ENCODE results near the gene VRK3.
A peak's percentile ranks its signal among the peaks of the same experiment; 100 is the strongest.
"Not testable (repeated sequence)": the region's sequence is repeated elsewhere in the genome, so short reads cannot be mapped to it uniquely, and the experiment has no call there.

Gene VRK3, protein sequence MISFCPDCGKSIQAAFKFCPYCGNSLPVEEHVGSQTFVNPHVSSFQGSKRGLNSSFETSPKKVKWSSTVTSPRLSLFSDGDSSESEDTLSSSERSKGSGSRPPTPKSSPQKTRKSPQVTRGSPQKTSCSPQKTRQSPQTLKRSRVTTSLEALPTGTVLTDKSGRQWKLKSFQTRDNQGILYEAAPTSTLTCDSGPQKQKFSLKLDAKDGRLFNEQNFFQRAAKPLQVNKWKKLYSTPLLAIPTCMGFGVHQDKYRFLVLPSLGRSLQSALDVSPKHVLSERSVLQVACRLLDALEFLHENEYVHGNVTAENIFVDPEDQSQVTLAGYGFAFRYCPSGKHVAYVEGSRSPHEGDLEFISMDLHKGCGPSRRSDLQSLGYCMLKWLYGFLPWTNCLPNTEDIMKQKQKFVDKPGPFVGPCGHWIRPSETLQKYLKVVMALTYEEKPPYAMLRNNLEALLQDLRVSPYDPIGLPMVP

DNA sequence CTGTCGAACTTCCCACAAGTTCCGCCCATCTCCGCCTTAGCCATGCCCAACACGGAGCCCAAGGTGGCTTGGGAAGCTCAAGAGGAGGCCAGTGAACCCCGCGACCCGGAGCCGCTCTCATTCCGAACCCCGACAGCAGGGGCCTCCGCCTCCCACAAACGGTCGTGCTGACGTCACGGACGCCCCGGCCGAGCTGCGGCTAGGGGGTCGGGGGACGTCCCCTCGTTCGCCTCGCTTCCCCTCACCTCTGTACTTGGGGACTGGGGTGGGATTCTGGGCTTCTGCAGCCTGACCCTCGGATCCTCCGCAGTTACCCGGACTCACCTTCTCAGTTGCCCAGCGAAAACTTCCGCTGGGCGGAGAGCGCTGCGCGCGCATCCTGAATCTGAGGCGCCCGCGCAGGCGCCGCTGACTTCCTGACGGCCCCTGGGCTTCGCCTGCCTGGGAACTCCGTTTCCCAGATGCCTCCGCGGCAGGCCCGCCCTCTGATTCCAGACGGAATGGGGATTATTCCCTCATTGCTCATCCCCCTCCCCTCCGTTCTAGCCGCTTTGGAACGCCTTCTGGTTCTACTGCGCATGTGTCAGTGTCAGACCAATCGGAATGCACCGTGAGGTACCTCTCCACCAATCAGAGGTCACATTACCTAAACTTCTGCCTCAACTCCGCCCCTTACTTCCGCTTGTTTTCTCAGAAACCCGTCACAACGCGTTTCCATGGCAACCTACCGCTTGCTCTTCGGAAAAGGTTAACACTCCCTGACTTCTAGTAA, at the start of gene VRK3:
Gene VRK3 (minus strand): TSS at position 351 of the 772 bp plus-strand sequence. CDS start 9,210 bp downstream, outside the sequence.
- DNase-seq (ENCODE audit: low read depth, low spot score), result peak; percentile 99

DNA sequence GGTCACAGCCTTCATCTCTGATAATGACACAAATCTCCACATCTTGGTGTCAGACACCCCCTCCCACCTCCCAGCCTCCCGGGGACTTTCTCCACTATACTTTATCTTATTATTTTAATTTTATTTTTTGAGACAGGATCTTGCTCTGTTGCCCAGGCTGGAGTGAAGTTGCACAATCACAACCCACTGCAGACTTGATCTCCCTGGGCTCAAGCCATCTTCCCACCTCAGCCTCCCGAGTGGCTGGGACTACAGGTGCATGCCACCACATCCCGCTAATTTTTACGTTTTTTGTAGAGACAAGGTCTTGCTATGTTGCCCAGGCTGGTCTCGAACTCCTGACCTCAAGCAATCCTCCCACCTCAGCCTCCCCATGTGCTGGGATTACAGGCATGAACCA, 43.2 kb upstream of the VRK3 start:
- not testable (repeated sequence) for DNase-seq (ENCODE audit: low read depth, low spot score)

DNA sequence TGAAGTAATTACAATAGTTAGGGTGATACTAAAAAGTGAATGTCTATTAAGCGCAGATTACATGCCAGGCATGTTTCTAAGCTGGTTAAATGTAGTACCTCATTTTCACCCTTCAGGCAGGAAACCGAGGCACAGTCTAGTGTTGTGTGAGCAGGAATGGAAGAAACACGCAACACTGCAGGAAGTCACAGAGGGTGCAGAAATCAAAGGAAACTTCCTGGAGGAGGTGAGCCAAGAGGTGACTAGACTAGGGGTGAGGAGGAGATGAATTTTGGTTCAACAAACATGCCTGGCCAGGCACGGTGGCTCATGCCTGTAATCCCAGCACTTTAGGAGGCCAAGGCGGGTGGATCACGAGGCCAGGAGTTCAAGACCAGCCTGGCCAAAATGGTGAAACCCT, 42.4 kb upstream of the VRK3 start:
- no peak for DNase-seq (ENCODE audit: low read depth, low spot score)

DNA sequence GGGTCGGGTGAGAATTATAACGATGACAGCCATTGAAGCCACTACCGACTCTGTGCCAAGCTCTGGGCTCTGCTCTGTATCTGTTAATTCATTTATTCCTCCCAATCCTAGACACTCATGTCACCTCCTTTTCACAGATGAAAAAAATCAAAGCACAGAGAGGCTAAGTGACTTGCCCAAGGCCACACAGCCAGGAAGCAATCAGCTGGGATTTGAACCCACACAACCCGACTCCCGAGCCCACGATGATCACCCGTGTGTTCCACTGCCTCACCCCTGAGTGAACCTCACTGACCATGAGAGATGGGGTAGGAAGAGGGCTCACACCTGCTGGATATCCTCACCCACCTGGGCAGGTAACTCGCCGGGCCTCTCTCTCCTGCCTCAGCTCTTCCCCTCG, 40.8 kb upstream of the VRK3 start:
- no peak for DNase-seq (ENCODE audit: low read depth, low spot score)

DNA sequence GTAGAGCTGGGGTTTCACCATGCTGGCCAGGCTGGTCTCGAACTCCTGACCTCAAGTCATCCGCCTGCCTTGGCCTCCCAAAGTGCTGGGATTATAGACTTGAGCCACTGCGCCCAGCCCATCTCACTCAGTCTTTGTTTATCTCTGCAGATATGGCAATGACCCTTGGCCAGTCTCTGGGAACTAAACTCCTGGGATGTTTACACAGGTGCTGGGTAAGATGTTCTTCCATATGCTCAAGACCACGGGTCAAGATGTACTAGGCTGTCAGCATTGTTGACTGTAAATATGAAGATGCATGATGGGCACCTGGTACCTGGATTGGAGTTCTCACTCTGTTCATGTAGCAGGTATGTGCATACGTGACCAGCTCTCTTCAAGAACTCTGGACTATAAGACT, 36.5 kb upstream of the VRK3 start:
- no peak for DNase-seq (ENCODE audit: low read depth, low spot score)

DNA sequence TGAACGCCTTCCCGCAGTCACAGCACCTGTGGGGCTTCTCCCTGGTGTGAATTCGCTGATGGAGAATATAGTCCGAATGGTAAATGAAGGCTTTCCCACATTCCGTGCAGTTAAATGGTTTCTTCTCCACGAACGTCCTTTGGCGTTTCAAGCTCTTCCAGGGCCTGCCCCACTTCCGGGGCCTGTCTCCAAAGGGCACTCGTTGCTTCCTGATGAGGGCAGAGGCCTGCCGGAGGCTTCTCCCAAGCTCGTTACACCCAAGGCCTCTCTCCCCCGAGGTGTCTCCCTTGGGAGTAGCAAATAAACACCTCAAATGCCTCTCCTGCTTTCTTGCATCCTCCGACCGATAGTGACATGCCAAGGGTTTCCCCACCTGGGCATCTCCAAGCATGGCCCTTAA, 34.9 kb upstream of the VRK3 start:
- no peak for DNase-seq (ENCODE audit: low read depth, low spot score)

DNA sequence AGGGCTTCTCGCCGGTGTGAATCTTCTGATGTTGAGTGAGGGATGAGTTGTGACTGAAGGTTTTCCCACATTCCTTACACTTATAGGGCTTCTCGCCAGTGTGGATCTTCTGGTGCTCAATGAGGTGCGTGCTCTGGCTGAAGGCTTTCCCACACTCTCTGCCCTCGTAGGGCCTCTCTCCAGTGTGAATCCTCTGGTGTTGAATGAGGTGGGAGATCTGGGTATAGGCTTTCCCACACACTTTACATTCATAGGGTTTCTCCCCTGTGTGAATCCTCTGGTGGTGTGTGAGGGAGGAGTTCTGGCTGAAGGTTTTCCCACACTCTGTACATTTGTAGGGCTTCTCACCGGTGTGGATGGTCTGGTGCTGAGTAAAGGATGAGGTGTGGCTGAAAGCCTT, 33.9 kb upstream of the VRK3 start:
- no peak for DNase-seq (ENCODE audit: low read depth, low spot score)

DNA sequence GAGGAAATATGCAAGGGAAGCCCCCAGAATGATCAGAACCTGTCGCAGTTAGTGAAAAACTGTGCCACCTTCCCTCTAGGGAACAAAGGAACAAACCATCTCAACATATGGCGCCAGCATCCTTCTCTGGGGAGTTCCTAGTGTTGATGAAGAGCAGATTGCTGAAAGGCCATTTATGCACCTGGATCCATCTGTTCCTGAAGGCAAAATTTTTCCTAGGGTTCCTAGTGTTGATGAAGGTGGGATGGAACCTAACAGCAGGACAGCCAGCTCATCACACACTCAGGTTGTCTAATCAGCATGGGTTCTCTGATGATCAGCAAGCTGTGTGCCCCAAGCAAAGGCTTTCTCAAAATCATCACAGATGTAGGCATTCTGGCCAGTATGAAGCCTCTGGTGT, 33.3 kb upstream of the VRK3 start:
- no peak for DNase-seq (ENCODE audit: low read depth, low spot score)

DNA sequence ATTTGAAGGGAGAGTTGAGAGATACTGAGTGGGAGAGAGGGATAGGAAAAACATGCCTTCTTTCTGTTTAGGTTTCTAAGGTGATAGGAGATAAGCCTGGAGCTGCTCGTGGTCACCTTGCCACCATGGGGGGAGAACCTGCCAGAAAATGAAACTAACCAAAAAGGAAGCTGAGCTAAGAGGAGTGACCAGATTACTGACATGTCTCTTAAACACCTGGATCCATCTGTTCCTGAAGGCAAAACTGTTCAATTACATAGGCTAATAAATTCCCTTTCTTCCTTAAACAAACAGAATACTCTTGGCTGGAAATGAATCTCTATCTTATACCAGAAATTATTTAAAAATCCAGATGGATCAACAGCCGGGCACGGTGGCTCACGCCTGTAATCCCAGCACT, 27.9 kb upstream of the VRK3 start:
- DNase-seq (ENCODE audit: low read depth, low spot score), result no peak

DNA sequence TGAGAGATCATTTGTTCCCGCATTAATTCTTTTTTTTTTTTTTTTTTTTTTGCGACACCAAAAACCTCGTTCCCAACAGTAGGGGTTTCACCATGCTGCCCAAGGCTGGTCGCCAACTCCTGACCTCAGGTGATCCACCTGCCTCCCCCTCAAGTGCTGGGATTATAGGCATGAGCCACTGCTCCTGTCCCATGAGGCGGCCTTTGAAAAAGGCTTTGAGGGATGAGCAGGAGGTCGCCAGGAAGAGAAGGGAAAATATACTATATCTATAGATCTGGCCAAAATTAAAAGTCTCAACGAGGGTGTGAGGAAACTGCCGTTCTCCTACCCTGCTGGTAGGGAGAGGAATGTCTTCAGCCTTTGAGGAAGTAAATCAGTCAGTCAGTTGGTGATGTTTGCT, 26.8 kb upstream of the VRK3 start:
- DNase-seq (ENCODE audit: low read depth, low spot score), result no peak

DNA sequence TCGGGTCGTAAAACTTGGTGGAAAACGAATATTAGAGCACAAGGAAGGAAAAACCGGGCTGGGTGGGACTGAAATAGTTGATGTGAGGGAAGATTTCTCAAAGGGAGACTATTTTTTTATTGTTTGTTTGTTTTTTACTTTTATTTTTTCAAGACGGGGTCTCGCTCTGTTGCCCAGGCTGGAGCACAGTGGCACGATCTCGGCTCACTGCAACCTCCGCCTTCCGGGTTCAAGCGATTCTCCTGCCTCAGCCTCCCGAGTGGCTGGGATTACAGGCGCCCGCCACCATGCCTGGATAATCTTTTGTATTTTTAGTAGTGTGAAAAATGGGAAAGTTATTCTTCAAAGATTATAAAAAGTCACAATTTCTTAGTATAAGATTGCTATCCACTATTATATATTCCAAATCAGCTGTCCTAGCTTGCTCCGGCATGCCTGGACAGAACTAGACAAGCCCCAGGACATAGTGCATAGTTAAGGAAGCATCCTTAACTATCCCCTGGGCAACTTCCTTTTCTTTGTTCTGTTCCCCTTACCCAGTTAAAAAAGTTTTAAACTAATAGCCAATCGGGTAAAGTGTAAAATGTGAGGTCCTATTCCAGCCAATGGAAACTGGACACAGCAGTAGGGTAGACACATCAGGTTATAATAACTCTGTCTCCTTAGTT, 26.2 kb upstream of the VRK3 start:
- not testable (repeated sequence) for DNase-seq (ENCODE audit: low read depth, low spot score)

DNA sequence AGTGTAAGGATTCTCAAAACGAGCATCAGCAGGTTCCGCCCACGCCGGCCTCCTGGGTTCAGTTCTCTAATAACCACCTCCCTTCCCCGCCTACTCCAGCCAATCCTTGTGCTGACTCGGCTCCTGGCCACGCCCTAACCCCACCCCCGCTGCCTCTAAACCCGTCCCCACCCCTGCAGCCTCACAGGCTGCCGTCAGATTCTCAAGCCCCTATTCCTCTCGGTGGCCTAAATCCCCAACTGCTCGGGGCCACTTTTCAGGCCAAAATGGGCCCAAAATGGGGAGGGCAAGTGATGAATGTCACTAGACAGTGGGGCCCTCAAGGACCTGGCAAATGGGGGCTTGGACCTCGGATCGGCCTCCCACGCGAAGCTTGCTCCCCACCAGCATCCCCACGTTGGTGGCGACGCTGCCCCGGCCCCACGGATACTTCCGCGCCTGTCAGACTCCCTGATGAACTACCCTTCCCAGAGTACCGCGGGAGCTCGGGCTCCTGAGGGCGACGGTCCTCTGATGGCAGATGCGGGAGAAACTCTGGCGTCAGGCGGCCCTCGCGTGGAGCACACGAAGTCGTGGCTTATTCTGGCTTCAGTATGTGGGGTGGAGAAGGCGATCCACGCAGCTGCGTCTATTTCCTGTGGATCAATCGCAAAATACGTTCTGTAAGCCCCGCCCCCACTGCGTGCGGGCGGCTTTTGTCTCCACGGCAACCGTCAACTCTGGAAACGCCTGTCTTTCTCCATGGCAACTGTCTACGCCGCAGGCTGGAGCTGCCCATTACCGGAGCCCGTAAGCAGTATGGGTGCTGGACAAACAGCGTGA, 25.4 kb upstream of the VRK3 start:
- no peak for DNase-seq (ENCODE audit: low read depth, low spot score)

DNA sequence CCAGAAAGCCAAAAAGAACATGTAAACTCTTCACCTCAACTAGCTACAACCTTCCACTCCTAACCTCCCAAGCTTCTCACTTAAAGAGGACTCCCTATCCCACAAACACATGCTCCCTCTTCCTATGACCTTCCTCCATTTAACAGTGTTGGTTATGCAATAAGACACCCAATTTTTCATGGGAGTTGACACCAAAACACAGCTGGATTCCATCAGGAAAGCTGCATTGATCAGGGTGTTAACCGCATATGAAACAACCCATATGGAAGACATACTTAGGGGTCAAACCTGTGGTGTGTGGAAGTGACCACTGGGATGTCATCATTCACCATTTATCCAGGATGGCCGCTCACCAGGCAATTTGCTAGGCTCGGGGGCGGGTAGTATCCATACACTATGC, 22.5 kb upstream of the VRK3 start:
- no peak for DNase-seq (ENCODE audit: low read depth, low spot score)

DNA sequence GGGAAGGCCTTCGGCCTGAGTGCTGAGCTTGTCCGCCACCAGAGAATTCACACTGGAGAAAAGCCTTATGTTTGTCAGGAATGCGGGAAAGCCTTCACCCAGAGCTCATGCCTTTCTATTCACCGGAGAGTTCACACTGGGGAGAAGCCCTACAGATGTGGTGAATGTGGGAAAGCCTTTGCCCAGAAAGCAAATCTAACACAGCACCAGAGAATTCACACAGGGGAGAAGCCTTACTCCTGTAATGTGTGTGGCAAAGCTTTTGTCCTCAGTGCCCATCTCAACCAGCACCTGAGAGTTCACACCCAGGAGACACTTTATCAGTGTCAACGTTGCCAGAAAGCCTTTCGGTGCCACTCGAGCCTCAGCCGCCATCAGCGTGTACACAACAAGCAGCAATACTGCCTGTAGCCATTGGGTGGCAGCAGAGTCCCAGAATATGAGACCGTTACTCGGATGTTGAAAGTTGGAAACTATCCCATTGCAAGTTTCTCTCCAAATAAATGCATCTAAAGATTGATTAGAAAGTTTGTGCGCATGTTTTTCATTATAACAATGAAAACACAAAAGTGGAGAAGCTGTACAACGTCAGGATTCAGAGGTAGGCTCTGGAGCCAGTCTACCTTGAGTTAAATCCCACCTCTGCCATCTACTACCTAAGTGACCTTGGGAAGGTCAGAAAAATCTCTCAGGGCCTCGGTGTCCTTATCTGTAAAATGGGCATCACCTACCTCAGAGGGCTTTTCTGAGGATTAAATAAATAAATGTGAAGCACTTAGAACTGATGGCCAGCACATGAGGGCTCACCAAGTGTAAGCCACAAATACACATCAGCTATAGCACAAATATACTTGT, 21.7 kb upstream of the VRK3 start:
- no peak for DNase-seq (ENCODE audit: low read depth, low spot score)

DNA sequence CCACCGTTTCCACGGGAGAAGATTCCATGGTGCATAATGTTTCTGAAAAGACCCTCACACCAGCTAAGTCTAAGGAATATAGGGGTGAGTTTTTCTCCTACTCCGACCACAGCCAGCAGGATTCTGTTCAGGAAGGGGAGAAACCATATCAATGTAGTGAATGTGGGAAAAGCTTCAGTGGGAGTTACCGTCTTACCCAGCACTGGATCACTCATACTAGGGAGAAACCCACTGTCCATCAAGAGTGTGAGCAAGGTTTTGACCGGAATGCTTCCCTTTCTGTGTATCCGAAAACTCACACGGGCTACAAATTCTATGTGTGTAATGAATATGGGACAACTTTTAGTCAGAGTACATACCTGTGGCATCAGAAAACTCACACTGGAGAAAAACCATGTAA, 19.8 kb upstream of the VRK3 start:
- no peak for DNase-seq (ENCODE audit: low read depth, low spot score)

DNA sequence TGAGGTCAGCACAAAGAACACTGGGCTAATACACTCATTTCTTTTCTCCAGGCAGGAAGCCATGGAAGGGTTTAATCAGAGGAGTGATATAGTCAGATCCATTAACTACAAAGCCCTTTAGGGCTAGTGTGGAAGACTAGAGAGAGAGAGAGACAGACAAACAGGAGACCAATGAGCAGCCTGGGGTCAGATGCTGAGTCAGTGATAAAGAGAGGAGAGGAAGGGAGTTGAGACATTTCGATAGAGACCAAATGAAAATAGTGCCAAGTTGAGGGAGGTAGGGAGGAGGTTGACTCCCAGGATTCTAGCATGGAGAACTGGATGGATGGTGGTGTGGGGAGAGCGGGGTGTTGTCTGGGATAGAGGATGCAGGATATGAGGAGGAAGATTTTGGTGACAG, 18.8 kb upstream of the VRK3 start:
- DNase-seq (ENCODE audit: low read depth, low spot score), result no peak

DNA sequence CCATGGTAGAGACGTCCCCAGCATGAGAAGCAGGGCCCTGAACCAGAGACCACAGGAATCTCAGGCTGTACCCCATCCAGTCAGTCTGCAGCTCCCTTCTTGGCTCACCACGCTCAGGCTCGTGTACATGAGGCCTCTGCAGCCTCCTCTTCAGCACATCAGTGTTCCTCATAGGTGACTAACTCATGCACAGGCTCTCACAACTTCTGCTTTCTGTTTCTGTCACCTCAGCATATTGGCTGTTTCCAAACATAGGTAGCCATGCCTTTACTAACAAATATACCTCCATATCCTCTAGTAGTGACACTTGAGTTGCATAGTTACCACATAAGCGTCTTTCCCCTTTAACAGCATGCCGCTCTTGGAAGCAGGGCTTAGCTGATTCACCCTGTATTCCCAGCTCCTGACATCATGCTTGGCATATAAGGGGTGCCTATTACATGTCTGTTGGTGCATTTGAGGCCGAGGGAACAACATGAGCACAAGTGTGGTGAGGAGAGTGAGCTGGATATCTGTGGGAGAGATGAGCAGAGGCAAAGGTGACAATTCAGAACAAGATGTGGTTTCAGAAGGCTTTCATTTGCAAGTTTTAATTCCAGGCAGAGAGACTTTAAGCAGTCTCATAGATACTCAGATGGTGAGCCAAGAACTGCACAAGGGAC, 17.3 kb upstream of the VRK3 start:
- DNase-seq (ENCODE audit: low read depth, low spot score), result no peak

DNA sequence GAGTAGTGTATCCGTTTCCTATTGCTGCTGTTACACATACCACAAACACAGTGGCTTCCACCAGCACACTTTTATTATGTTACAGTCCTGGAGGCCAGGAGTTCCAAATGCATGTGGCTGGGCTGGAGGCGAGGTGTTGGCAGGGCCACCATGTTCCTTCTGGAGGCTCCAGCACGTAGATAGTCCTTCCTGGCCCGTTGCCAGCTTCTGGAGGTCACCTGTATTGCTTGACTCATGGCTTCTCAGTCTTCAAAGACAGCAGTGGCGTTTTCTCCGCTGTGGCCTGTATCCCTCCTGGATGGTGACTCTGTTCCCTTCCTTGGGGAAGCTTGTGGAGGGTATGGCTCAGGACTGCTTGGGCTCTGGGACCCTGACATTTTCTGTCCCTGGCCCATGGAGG, 15.8 kb upstream of the VRK3 start:
- no peak for DNase-seq (ENCODE audit: low read depth, low spot score)

DNA sequence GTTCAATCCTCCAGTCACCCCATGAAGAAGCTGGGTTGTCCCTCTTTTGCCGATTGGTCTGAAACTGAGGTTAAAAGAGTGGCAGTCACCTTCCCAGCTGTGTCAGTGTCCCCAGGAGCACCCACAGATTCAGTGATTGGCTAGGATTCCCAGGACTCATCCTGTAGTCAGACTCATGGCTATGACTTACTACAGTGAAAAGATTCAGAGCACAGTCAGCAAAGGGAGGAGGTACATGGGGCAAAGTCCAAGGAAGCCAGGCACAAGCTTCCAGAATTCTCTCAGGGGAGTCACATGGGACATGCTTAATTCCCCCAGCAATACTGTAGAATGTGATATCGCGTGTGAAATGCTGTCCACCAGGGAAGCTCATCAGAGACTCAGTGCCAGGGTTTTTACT, 14.8 kb upstream of the VRK3 start:
- DNase-seq (ENCODE audit: low read depth, low spot score), result no peak

DNA sequence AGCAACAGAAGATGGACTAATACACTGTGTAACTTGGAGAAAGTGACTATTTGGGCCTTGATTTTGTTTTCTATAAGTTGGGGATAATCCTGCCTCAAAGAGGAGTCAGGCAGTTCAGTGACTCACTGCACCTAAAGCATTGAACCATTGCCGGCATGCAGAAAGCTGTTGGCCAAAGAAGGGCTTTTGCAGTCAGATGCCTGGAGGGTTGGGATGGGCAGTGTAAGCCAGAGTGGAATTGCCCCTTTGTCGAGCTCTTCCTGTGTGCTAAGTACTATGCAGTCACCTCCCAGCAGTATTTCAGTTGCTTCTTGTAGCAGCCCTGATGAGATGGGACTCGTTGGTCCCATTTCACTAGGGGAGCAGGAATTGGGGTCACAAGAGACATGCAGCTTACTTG, 11.7 kb upstream of the VRK3 start:
- no peak for DNase-seq (ENCODE audit: low read depth, low spot score)
